Sigmoid colon (tissue), 4 donors: ENCODE measurements around the gene MICALL2.

Experiments
- POLR2AphosphoS5 ChIP-seq, 4 donors: sonication (generic); formaldehyde crosslinking; IDR thresholded peaks; one replicate each; pipeline ENCODE4 v1.6.1; 2017; ENCODE audit warnings: antibody characterized with exemption in 4 of 4
- TF ChIP-seq, protein P1 (sequence below), 4 experiments: fragments of 450-650 bp in 3 of 4; fragments of 200-600 bp in 1 of 4; IDR thresholded peaks; one replicate each; pipeline ENCODE4 v1.5.1; 2016 to 2019; ENCODE audit warnings: antibody characterized with exemption in 4 of 4, mild to moderate bottlenecking in 3 of 4, moderate library complexity in 2 of 4

DNA sequence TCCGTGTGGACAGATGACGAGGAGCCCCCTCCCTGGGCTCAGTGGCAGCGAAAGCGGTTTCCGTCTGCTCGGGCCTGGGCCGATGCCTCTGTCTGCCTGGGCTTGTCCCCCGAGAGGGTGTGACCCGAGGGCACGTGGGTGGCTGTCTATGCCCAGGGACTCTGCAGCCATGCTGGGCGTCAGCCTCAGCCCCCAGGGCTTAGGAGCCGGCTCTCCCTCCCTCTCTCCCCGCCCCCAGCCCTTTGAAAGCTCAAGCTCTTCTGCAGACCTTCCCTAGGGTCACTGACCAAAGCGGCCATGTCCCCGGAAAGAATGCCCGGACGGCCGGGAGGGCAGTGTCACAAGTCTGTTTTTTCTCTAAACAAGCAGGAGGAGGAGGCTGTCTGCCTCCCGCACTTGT is 7.1 kb downstream of the MICALL2 start:
- TF ChIP-seq, protein P1, sequence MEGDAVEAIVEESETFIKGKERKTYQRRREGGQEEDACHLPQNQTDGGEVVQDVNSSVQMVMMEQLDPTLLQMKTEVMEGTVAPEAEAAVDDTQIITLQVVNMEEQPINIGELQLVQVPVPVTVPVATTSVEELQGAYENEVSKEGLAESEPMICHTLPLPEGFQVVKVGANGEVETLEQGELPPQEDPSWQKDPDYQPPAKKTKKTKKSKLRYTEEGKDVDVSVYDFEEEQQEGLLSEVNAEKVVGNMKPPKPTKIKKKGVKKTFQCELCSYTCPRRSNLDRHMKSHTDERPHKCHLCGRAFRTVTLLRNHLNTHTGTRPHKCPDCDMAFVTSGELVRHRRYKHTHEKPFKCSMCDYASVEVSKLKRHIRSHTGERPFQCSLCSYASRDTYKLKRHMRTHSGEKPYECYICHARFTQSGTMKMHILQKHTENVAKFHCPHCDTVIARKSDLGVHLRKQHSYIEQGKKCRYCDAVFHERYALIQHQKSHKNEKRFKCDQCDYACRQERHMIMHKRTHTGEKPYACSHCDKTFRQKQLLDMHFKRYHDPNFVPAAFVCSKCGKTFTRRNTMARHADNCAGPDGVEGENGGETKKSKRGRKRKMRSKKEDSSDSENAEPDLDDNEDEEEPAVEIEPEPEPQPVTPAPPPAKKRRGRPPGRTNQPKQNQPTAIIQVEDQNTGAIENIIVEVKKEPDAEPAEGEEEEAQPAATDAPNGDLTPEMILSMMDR (IDR thresholded peaks at IDR 0.05), result no peak
- TF ChIP-seq POLR2AphosphoS5 (IDR thresholded peaks at IDR 0.05), result no peak
